Midbrain (tissue), 1 donor: Measurements from ENCODE around the gene GTF2H4.
A peak's percentile ranks its signal among the peaks of the same experiment; 100 is the strongest.

Source experiments
- DNase-seq: peaks from one replicate; lab custom pipeline; 2025; lab: John Stamatoyannopoulos, UW

The GTF2H4 gene

GRCh38 chr6:30955367-30956042, 47.5 kb downstream of the GTF2H4 start:
- peak; percentile 39 for DNase-seq

- no peak for DNase-seq
These were observed 49.7 kb downstream of the GTF2H4 start for GRCh38 chr6:30957716-30958115.

DNA sequence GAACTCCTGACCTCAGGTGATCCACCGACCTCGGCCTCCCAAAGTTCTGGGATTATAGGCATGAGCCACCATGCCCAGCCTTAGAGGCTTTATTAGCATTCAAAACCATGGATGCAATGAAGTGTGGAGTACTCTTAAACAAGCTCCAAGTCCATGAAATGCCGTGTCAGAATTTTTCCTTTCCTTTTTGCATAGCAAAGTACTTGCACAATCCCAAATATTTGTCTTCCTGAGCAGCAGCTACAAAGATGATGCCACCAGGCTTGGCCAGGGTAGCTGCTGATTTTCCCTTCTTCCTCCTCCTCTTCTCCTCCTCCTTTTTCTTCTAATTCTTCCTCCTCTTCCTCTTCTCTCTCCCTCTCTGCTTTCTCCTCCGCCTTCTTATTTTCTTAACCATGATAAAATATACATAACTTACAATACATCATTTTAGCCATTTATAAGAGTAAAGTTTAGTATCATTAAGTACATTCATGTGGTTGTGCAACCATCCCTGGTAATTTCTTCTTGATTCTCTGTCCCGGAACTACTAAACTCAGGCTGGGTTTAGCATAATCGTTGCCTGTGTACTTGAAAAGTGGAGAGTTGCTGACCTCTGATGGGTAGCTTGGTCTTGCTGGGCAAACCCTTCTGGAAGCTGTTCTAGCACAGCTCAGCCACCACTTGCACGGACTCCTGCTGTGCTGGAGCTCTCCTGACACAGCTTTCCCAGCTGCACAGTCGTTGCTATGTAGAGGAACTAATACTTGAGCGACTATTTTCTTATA, 53.1 kb downstream of the GTF2H4 start:
- DNase-seq = no peak

GRCh38 chr6:30962716-30963115, 54.7 kb downstream of the GTF2H4 start:
- no peak for DNase-seq

- no peak for DNase-seq
These were observed 55.6 kb downstream of the GTF2H4 start for GRCh38 chr6:30963641-30964040.
